GM12864 (cell line): ENCODE results near the gene MAPK8IP2.

Experiments used
- DNase-seq: peaks from one replicate; pipeline ENCODE4 v3.0.0-alpha.2; 2011; ENCODE audit warnings: low read depth
- H3K4me3 ChIP-seq: 2 replicates; pipeline ENCODE4 v1.5.1; 2011; ENCODE audit warnings: mild to moderate bottlenecking, low read depth, low read length, control low read depth
- CTCF ChIP-seq: IDR thresholded peaks from 2 replicates; pipeline ENCODE4 v1.5.1; 2011; ENCODE audit warnings: low read depth, mild to moderate bottlenecking, moderate library complexity, low read length, control low read depth, inconsistent platforms; ENCODE audit errors: missing control alignments

Gene MAPK8IP2

GRCh38 chr22:50597097-50597496, 3.5 kb upstream of the MAPK8IP2 start:
- no peak for TF ChIP-seq CTCF
- no peak for DNase-seq
- no peak overlapping the region for H3K4me3 ChIP-seq

- H3K4me3 ChIP-seq: no peak overlapping the region
- no peak for DNase-seq
- no peak for TF ChIP-seq CTCF
These were observed 657 bp upstream of the MAPK8IP2 start for GRCh38 chr22:50599816-50600455.

DNA sequence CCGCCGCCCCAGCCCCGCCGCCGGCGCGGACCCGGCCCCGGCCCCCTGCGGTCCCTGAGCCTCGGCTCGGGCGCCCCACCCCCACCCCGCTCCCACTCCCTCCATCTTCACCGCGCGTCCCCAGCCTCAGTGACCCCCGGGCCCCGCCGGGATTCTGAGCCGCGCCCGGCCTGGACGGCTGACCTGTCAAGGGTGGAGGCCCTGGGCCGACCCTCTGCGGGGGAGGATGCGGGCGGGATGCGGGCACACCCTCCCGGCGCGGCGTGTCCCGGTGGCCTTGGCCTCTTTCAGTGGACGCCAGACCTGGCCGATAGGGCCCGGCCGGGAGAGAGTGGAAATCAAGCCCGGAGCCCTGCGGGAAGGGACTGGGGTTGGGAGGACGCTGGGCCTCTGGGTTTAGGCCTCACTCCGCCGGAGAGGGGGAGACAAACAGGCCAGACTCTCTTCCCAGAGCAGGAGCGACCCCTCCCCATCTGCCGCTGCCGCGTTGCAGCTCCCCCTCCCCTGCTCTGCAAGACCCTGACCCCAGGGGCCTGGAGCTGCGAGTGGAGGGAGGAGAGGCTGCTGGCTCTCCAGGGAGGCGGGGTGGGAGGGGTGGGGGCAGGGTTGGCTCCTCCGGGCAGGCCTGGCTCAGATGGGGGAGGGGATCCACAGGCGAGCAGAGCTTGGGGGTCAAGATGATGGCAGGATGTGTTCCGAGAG, 525 bp downstream of the MAPK8IP2 start:
- no peak for DNase-seq
- TF ChIP-seq CTCF: no peak
- no peak overlapping the region for H3K4me3 ChIP-seq

GRCh38 chr22:50601669-50602337, 1.2 kb downstream of the MAPK8IP2 start:
- no peak for DNase-seq
- no peak overlapping the region for H3K4me3 ChIP-seq
- TF ChIP-seq CTCF: no peak

DNA sequence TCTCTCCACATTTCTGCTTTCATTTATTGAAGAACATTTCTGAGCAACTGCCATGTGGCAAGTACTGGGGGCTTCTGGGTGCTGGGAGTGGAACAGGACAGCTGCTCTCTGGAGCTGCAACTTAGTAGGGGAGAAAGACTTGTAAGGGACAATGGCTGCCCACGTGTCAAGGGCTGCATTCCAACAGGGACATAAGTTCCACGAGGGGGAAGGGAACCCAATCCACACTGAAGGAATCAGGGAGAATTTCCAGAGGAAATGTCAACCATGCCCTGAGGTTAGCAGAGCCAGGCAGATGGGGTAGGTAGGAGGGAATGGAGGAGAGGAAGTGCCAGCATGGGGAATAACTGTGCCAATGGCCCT, 1.7 kb downstream of the MAPK8IP2 start:
- no peak for TF ChIP-seq CTCF
- DNase-seq: no peak
- H3K4me3 ChIP-seq: no peak overlapping the region

DNA sequence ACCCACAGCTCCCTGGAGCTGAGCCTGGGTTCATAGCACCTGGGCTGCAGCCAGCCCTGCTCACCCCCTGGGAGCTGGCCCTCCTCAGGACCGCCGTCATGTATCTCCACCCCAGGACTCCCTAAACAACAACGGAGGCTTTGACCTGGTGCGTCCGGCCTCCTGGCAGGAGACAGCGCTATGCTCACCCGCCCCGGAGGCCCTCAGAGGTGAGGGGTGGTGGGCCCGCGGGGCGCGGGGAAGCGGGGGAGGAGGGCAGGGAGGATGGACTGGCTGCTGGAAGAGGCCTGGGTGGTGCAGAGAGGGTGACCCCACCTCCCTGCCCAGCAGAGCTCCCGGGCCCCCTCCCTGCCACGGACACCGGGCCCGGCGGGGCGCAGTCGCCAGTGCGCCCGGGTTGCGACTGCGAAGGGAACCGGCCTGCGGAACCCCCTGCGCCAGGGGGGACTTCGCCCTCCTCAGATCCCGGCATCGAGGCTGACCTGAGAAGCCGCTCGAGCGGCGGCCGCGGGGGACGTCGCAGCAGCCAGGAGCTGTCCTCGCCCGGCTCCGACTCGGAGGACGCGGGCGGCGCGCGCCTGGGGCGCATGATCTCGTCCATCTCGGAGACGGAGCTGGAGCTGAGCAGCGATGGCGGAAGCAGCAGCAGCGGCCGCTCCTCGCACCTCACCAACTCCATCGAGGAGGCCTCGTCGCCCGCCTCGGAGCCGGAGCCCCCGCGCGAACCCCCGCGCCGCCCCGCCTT, 3.1 kb downstream of the MAPK8IP2 start:
- H3K4me3 ChIP-seq: no peak overlapping the region
- DNase-seq: no peak
- TF ChIP-seq CTCF: no peak
